Muscle of leg (tissue), 11 donors: ENCODE measurements around the gene PTPRG. TPM values are rescaled to one million over a fixed set of nuclear protein-coding genes. Genes with fewer than 3 reads are reported as not detected.
A peak's percentile ranks its signal among the peaks of the same experiment; 100 is the strongest.

ENCODE experiments used
- DNase-seq: peaks from one replicate; pipeline ENCODE4 v3.0.0; 2013
- H3K27ac ChIP-seq: one replicate; pipeline ENCODE4 v1.5.1; 2013; ENCODE audit warnings: mild to moderate bottlenecking, low read length, control low read depth
- H3K27me3 ChIP-seq: one replicate; pipeline ENCODE4 v1.6.1; 2013; ENCODE audit warnings: low read length; ENCODE audit not compliant: control insufficient read depth, insufficient read depth
- H3K36me3 ChIP-seq: one replicate; pipeline ENCODE4 v1.6.1; 2013; ENCODE audit warnings: low read length; ENCODE audit not compliant: control insufficient read depth, insufficient read depth
- H3K4me1 ChIP-seq: one replicate; pipeline ENCODE4 v1.6.1; 2013; ENCODE audit warnings: low read length; ENCODE audit not compliant: control insufficient read depth, insufficient read depth
- H3K4me3 ChIP-seq: one replicate; pipeline ENCODE4 v1.5.1; 2013; ENCODE audit warnings: low read length, control low read depth
- H3K9me3 ChIP-seq: replicated peaks from 2 replicates; pipeline ENCODE4 v1.6.1; 2013; ENCODE audit warnings: low read depth, low read length; ENCODE audit not compliant: control insufficient read depth
- WGBS: methylation state at CpG from one replicate; pipeline ENCODE4 v1.1.5; 2013; ENCODE audit warnings: missing lambda C conversion rate; ENCODE audit not compliant: insufficient coverage; 5-methylcytosine and 5-hydroxymethylcytosine counted together
- polyA plus RNA-seq, 8 donors: library from polyadenylated mRNA; unstranded; fragments of 120-200 nt; gene quantifications; one replicate each; pipeline versions ENCODE4 v1.2.1 to v1.2.3, GENCODE V29; 2013; ENCODE audit warnings: inconsistent platforms in 1 of 8, low replicate concordance in 1 of 8; ENCODE audit not compliant: insufficient read length in 8 of 8, insufficient read depth in 1 of 8
- total RNA-seq: library from RNA; stranded (reverse); fragments of 120-200 nt; gene quantifications from one replicate; pipeline ENCODE4 v1.2.4, GENCODE V29; 2013

Gene PTPRG
- total and polyA plus RNA-seq, 9 donors = 15.7 to 45.7 (median 30.8) TPM

DNA sequence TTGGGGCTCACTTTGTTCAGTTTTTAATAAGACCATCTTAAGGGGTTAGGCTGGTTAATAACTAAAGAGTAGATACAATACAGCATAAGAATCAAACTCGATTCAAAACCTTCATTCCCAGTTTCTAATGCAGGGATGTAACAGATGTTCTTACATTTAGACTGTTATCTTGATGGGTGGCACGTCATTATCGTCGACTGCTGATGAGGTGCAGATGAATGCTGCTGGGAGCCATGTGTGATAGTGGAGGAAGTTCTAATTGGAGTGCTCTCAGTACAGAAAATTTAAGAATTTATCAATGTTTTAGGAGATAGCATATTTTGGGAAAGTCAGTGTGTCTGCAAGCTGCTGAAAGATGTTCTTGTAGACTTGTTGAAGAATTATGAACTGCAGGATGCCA is 331.5 kb downstream of the PTPRG start:
- H3K27ac ChIP-seq = no peak overlapping the region
- H3K27me3 ChIP-seq = no peaks in the 10 kb centered on the region
- H3K4me1 ChIP-seq = peaks cover 5% of the 10 kb centered on the region
- DNase-seq = no peak
- no peaks in the 10 kb centered on the region for H3K9me3 ChIP-seq
- no peaks in the 10 kb centered on the region for H3K36me3 ChIP-seq
- no peak overlapping the region for H3K4me3 ChIP-seq
- WGBS = 53% methylated on average over 3 of the region's 4 CpGs

DNA sequence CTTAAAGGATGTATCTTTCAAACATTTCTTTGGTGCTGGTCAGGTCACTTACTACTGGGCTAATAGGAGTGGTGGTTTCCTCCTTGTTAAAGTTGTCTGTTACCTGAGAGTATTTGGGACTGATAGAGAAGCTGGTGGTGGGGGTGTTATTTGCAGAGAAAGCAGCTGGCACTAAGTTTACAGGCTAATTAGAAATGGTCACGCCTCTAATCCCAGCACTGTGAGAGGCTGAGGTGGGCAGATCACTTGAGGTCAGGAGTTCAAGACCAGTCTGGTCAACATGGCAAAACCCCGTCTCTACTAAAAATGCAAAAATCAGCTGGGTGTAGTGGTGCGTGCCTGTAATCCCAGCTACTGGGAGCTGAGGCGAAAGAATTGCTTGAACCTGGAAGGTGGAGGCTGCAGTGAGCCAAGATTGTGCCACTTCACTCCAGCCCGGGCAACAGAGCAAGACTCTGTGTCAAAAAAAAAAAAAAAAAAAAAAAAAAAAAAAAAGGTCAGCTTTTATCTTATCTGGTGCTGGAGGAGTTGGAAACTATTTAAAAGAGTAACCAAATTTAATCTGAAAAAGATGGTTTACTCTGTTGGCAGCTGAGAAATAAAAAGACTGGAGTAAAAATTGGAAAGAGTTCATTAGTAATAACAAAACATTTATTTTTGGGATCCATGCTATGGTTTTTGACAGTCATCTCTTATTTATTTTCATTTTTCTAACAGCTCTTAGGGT is 332.6 kb downstream of the PTPRG start:
- Histone ChIP-seq H3K36me3 (no peaks in the 10 kb centered on the region), H3K27me3 (no peaks in the 10 kb centered on the region), H3K27ac (no peak overlapping the region), H3K4me1 (peaks cover 5% of the 10 kb centered on the region), H3K4me3 (no peak overlapping the region), H3K9me3 (no peaks in the 10 kb centered on the region)
- WGBS = 86% methylated on average over 3 of the region's 5 CpGs
- DNase-seq = no peak

DNA sequence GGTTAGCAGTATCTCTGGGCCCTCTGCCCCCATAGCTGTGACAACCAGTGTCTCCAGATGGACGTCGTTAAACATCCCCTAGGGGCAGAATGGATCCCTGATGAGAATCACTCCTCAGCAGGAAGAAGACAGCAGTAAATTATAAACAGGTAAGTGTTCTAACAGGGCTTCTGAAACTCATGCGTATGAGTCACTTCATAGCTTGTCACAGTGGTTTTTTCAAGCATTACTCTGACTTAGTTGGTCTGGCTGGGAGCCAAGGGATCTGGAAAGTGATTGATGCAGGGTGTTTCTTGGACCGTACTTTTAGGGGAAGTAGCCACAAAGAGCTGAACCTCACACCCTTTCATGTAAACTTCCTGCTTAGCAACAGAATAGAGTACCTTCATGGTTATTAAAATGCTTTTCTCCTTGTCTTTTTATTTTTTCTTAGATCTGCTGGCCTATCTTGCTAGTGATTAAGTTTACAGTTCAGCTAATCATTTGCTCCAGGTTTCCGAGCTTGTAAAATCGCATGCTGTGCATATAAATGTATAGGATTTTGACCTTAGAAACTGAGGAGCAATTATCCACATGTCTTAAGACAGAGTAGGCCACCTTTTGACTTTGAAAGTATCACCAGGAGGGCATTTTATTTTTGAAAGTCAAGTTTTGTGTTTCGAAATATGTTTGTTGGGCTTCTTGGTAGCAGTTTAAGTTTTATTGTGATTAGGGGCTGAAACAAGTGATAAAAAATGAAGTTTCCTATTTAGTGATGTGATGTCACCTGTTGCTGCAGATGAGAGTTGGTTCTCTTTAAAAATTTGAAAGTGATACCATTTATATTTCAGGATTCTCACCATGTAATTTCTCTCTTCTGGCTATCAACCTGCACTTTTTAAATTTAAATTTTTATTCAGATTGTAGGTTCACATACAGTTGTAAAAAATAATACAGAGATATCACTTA is 333.9 kb downstream of the PTPRG start:
- Histone ChIP-seq H3K27me3 (no peaks in the 10 kb centered on the region), H3K36me3 (no peaks in the 10 kb centered on the region), H3K4me1 (peaks cover 5% of the 10 kb centered on the region), H3K4me3 (no peak overlapping the region), H3K9me3 (no peaks in the 10 kb centered on the region), H3K27ac (peak overlapping the region; percentile 20)
- 0% methylated on average over 2 of the region's 7 CpGs for WGBS
- peak; percentile 67 for DNase-seq

DNA sequence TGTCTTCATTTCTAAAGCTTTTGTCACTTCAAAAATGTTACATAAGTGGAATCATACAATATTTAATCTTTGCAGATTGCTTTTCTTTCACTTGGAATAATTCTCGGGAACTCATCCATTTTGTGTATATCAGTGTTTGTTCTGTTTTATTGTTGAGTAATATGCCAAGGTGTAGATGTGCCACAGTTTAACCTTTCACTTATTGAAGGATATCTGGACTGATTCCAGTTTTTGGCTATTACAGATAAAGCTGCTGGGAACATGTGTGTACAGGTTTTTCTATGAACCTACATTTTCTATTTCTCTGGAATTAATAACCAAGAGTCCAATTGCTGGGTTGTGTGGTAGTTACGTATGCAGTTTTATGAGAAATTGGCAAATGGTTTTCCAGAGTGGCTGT is 334.9 kb downstream of the PTPRG start:
- H3K36me3 ChIP-seq = no peaks in the 10 kb centered on the region
- no peak for DNase-seq
- no CpG with 5 or more reads among the region's 2 CpGs for WGBS
- H3K27ac ChIP-seq = no peak overlapping the region
- no peak overlapping the region for H3K4me3 ChIP-seq
- no peaks in the 10 kb centered on the region for H3K9me3 ChIP-seq
- H3K4me1 ChIP-seq = peaks cover 5% of the 10 kb centered on the region
- no peaks in the 10 kb centered on the region for H3K27me3 ChIP-seq

DNA sequence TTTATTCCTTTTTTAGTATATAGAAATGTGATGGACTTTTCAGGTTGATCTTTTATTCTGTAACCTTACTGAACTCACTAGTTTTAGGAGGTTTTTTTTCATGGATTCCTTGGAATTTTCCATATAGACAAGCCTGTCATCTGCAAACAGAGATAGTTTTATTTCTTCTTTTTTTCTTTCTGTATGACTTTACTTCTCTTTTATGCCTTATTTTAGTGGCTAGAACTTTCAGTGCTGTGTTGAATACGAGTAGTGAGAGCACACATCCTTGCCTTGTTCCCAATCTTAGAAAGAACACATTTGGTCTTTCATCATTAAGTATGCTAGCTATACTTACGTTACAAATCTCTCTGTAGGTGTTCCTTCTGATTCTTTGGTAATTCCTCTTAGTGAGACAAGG is 336.5 kb downstream of the PTPRG start:
- DNase-seq = no peak
- no peaks in the 10 kb centered on the region for H3K27me3 ChIP-seq
- peaks cover 7% of the 10 kb centered on the region for H3K4me1 ChIP-seq
- WGBS = no CpG with 5 or more reads among the region's 2 CpGs
- H3K4me3 ChIP-seq = no peak overlapping the region
- H3K9me3 ChIP-seq = no peaks in the 10 kb centered on the region
- H3K36me3 ChIP-seq = no peaks in the 10 kb centered on the region
- no peak overlapping the region for H3K27ac ChIP-seq

DNA sequence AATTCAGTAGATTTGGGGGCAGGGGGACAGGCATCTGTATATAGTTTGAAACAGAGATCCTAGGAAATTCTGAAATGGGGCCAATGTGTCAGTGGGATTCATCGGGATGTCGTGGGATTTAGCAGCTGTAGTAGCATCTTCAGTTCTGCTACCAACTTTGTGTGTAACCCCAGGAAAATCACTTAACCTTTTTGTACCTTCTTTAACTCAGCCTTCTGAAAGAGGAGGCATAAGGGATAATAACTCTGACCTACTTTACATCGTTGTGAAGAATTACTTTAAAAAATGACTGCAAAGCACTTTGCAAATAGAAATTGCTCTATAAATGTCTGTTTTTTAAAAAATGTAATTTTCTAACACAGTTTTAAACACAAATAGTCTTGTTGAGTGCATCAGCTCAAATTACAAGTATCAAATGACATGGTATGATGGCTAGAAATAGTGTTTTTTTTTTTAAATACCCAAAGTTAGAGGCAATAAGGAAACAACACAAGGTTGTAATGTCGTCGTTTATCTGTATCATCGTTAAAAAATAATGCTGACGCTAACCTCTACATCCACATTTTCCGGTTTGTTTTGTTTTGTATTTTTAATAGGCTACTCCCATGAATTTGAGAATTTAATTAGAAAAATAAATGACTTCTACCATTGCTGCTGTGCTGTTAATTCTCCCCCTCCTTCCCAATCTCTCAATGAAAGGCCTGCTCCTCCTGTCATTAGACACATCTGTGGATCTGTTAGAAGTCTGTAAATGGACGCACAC is 338.5 kb downstream of the PTPRG start:
- Histone ChIP-seq H3K36me3 (no peaks in the 10 kb centered on the region), H3K27me3 (no peaks in the 10 kb centered on the region), H3K9me3 (no peaks in the 10 kb centered on the region), H3K4me3 (no peak overlapping the region), H3K4me1 (peaks cover 22% of the 10 kb centered on the region), H3K27ac (no peak overlapping the region)
- no peak for DNase-seq
- WGBS = no CpG with 5 or more reads among the region's 9 CpGs

DNA sequence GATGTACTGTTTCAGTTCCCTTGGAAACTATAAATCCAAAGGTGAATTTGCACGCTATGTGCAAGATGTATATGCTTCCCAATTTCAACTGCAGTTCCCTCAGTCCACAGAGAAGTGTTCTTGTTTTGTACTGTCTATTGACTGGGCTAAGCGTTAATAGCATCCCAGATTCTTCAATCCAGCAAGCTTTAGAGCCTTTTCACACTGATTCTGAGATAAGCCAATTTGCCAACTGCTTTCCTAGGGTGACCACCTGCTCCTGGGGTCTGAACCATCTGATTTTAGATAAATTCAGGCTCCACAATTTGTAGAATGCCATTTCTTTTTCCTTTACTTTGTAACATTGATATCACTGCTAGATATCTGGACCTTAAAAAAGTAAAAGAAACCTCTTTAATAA is 340.1 kb downstream of the PTPRG start:
- Histone ChIP-seq H3K27ac (no peak overlapping the region), H3K4me1 (peaks cover 24% of the 10 kb centered on the region), H3K9me3 (no peaks in the 10 kb centered on the region), H3K27me3 (no peaks in the 10 kb centered on the region), H3K36me3 (no peaks in the 10 kb centered on the region), H3K4me3 (no peak overlapping the region)
- WGBS = no CpG with 5 or more reads among the region's 2 CpGs
- no peak for DNase-seq

DNA sequence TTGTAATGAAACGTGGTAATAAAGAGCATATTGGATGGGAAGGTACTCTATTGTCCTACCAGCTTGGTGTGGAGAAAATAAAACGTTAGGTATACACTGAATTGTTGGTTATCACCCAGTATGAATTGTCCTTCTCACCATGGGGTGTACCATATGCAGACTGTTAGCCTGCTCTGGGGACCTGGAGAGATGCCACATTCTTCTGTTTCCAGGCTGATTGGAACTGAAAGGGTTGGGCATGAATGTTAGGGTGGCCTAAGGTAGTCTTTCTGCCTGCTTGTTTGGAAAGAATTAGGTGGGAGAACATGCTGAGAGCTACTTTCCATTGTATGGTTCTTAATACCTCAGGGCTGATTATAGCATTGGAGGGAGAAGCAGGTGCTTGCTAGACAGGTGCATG is 340.6 kb downstream of the PTPRG start:
- no peaks in the 10 kb centered on the region for H3K9me3 ChIP-seq
- WGBS = no CpG with 5 or more reads among the region's 2 CpGs
- DNase-seq = no peak
- H3K36me3 ChIP-seq = no peaks in the 10 kb centered on the region
- peaks cover 24% of the 10 kb centered on the region for H3K4me1 ChIP-seq
- H3K27ac ChIP-seq = no peak overlapping the region
- no peaks in the 10 kb centered on the region for H3K27me3 ChIP-seq
- no peak overlapping the region for H3K4me3 ChIP-seq

DNA sequence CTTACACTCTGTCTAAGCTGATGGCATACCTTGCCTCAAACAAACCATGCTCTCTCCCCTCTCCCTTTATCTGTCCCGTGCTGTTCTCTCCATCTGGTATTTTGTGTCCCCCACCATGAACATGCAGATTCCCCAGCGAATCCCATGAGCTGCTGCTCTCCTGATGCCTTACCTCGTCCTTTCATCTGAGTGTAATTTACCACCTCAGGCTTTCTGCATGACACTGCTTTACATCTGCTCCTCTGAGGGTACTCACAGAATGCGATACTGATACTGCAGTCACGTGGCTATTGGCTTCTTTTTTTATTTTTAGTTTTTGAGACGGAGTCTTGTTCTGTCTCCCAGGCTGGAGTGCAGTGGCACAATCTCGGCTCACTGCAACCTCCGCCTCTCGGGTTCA is 341.7 kb downstream of the PTPRG start:
- Histone ChIP-seq H3K36me3 (no peaks in the 10 kb centered on the region), H3K27ac (no peak overlapping the region), H3K4me1 (peaks cover 24% of the 10 kb centered on the region), H3K27me3 (no peaks in the 10 kb centered on the region), H3K9me3 (no peaks in the 10 kb centered on the region), H3K4me3 (no peak overlapping the region)
- 62% methylated on average over 5 of the region's 9 CpGs for WGBS
- no peak for DNase-seq
